ENCODE data around the gene METTL13.

DNA sequence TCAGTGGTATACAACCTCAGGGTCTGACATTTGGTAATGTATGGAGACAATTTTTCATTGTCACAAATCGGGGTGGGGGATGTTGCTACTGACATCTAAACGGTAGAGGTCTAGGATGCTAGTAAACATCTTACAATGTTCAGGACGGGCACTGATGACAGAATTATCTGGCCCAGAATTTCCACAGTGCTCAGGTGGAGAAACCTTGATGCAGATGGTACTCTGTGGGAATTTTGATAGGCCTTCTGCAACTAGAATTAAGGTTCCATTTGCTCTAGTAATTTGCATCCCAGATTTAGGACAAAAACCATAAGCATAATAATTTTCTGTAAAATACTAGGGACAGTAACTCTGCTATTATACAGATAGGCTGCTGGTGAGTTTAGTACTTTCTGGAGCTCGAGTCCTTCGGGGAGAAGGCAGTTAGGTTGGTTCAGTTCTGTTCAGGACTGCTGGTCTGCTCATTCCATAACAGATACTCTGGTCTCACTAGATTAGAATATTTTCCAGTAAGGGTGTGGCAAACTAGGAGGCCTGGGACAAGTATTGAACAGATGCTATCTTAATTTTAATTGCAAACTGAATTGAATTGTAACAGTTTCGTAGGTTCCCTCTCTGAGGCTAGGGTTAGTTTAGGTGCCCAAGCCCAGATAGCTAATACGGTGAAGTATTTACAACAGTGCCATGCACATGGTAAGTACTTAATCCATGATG is 11.4 kb downstream of the METTL13 start:
- TF ChIP-seq, protein P1, sequence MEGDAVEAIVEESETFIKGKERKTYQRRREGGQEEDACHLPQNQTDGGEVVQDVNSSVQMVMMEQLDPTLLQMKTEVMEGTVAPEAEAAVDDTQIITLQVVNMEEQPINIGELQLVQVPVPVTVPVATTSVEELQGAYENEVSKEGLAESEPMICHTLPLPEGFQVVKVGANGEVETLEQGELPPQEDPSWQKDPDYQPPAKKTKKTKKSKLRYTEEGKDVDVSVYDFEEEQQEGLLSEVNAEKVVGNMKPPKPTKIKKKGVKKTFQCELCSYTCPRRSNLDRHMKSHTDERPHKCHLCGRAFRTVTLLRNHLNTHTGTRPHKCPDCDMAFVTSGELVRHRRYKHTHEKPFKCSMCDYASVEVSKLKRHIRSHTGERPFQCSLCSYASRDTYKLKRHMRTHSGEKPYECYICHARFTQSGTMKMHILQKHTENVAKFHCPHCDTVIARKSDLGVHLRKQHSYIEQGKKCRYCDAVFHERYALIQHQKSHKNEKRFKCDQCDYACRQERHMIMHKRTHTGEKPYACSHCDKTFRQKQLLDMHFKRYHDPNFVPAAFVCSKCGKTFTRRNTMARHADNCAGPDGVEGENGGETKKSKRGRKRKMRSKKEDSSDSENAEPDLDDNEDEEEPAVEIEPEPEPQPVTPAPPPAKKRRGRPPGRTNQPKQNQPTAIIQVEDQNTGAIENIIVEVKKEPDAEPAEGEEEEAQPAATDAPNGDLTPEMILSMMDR (conservative IDR thresholded peaks at IDR 0.05; ENCODE audit: low read length), result no peak
- no peak for TF ChIP-seq EZH2phosphoT487 (IDR thresholded peaks at IDR 0.05; ENCODE audit: borderline replicate concordance, low read depth, low read length)

All from OCI-LY7 (cell line).